IMR-90 (cell line): ENCODE measurements around the gene MAP2K5. TPM values are rescaled to one million over a fixed set of nuclear protein-coding genes. Genes with fewer than 3 reads are reported as not detected.

ENCODE experiments used
- ATAC-seq: fragments of 200-7000 bp; cut with Tn5 transposase; 2 replicates; pipeline ENCODE4 v1.9.1; 2020; ENCODE audit warnings: low read depth, mild to moderate bottlenecking, moderate library complexity
- BruUV-seq: library from RNA; stranded (reverse); fragments of 400-500 nt; replicated peaks from 2 replicates; lab custom pipeline; 2021; lab: Mats Ljungman, UMichigan
- CTCF ChIA-PET: fragments of 300-600 bp; formaldehyde crosslinking; extraction: SDS; loops from one replicate; lab custom pipeline; 2021; ENCODE audit warnings: antibody characterized with exemption; lab: Yijun Ruan, JAX
- POLR2A ChIA-PET: fragments of 300-600 bp; sonication (Branson Sonifier 250); formaldehyde crosslinking; loops from one replicate; lab custom pipeline; 2022; ENCODE audit warnings: antibody characterized with exemption; ENCODE audit not compliant: unreplicated experiment; lab: Charles Lee
- DNase-seq: peaks from one replicate; pipeline ENCODE4 v3.0.0; 2013
- H2AFZ ChIP-seq: replicated peaks from 2 replicates; pipeline ENCODE3; 2013; ENCODE audit warnings: low read length, mild to moderate bottlenecking; ENCODE audit not compliant: poor library complexity
- H2AK5ac ChIP-seq: 2 replicates; pipeline ENCODE4 v1.6.1; 2013; ENCODE audit warnings: low read depth, low read length, inconsistent platforms
- H2AK9ac ChIP-seq: replicated peaks from 2 replicates; pipeline ENCODE3; 2013; ENCODE audit warnings: mild to moderate bottlenecking, low read depth, low read length, moderate library complexity; ENCODE audit not compliant: poor library complexity
- H2BK120ac ChIP-seq: 2 replicates; pipeline ENCODE4 v1.6.1; 2013; ENCODE audit warnings: low read depth, low read length, inconsistent platforms
- H2BK15ac ChIP-seq: 3 replicates; pipeline ENCODE4 v1.6.1; 2013; ENCODE audit warnings: low read depth, low read length, inconsistent platforms
- H2BK20ac ChIP-seq: 2 replicates; pipeline ENCODE4 v1.6.1; 2013; ENCODE audit warnings: low read depth, mild to moderate bottlenecking, inconsistent platforms, low read length, moderate library complexity
- H2BK5ac ChIP-seq: 2 replicates; pipeline ENCODE4 v1.6.1; 2013; ENCODE audit warnings: mild to moderate bottlenecking, low read depth, low read length, inconsistent platforms; ENCODE audit not compliant: poor library complexity, severe bottlenecking
- H3K14ac ChIP-seq: replicated peaks from 2 replicates; pipeline ENCODE4 v1.6.1; 2013; ENCODE audit warnings: low read depth, low read length, inconsistent platforms
- H3K18ac ChIP-seq: 2 replicates; pipeline ENCODE4 v1.6.1; 2013; ENCODE audit warnings: low read depth, low read length, control low read depth
- H3K23ac ChIP-seq: 2 replicates; pipeline ENCODE4 v1.6.1; 2013; ENCODE audit warnings: low read depth, low read length, inconsistent platforms
- H3K27ac ChIP-seq: 2 replicates; pipeline ENCODE4 v1.5.1; 2013; ENCODE audit warnings: mild to moderate bottlenecking, control low read depth, low read length; ENCODE audit not compliant: insufficient read depth
- H3K27me3 ChIP-seq: 2 replicates; pipeline ENCODE4 v1.6.1; 2013; ENCODE audit warnings: low read length; ENCODE audit not compliant: control insufficient read depth, insufficient read depth
- H3K36me3 ChIP-seq: 2 replicates; pipeline ENCODE4 v1.6.1; 2013; ENCODE audit warnings: low read length, mixed read lengths; ENCODE audit not compliant: control insufficient read depth, insufficient read depth
- H3K4ac ChIP-seq: 2 replicates; pipeline ENCODE4 v1.6.1; 2013; ENCODE audit warnings: low read depth, low read length, inconsistent platforms
- H3K4me1 ChIP-seq: 2 replicates; pipeline ENCODE4 v1.6.1; 2013; ENCODE audit warnings: low read length, mixed read lengths; ENCODE audit not compliant: control insufficient read depth, insufficient read depth
- H3K4me2 ChIP-seq: 2 replicates; pipeline ENCODE4 v1.6.1; 2013; ENCODE audit warnings: low read depth, mild to moderate bottlenecking, control low read depth, low read length, moderate library complexity
- H3K4me3 ChIP-seq: 2 replicates; pipeline ENCODE4 v1.5.1; 2013; ENCODE audit warnings: low read depth, mild to moderate bottlenecking, control low read depth, low read length, moderate library complexity; ENCODE audit not compliant: insufficient read depth
- H3K56ac ChIP-seq: 2 replicates; pipeline ENCODE4 v1.6.1; 2013; ENCODE audit warnings: low read length, inconsistent platforms; ENCODE audit not compliant: insufficient read depth; ENCODE audit errors: extremely low read depth
- H3K79me1 ChIP-seq, 2 experiments: 2 replicates each; pipeline ENCODE4 v1.6.1; 2013; ENCODE audit warnings: low read length in 2 of 2, inconsistent platforms in 1 of 2, low read depth in 1 of 2
- H3K9ac ChIP-seq: 2 replicates; pipeline ENCODE4 v1.6.1; 2013; ENCODE audit warnings: low read depth, low read length, control low read depth
- H3K9me1 ChIP-seq: 2 replicates; pipeline ENCODE4 v1.6.1; 2013; ENCODE audit warnings: low read length, inconsistent platforms; ENCODE audit not compliant: insufficient read depth
- H3K9me3 ChIP-seq: 2 replicates; pipeline ENCODE4 v1.6.1; 2013; ENCODE audit warnings: low read length; ENCODE audit not compliant: control insufficient read depth, insufficient read depth
- H4K20me1 ChIP-seq: 2 replicates; pipeline ENCODE4 v1.6.1; 2013; ENCODE audit warnings: low read length, inconsistent platforms; ENCODE audit not compliant: insufficient read depth
- H4K5ac ChIP-seq: 2 replicates; pipeline ENCODE4 v1.6.1; 2013; ENCODE audit warnings: mild to moderate bottlenecking, low read depth, low read length, control low read depth
- H4K8ac ChIP-seq, 2 experiments: 2 replicates each; pipeline ENCODE4 v1.6.1; 2013; ENCODE audit warnings: low read depth in 2 of 2, low read length in 2 of 2, control low read depth in 1 of 2, inconsistent platforms in 1 of 2
- H4K91ac ChIP-seq: 2 replicates; pipeline ENCODE4 v1.6.1; 2013; ENCODE audit warnings: low read depth, low read length, inconsistent platforms; ENCODE audit not compliant: insufficient read depth
- MAFK ChIP-seq: IDR thresholded peaks from 2 replicates; pipeline ENCODE4 v1.6.1; 2012; ENCODE audit warnings: low read depth, low read length, improper control_type of control experiment
- POLR2A ChIP-seq: IDR thresholded peaks from 2 replicates; pipeline ENCODE4 v1.6.1; 2012; ENCODE audit warnings: mild to moderate bottlenecking, low read depth, low read length
- RAD21 ChIP-seq: IDR thresholded peaks from 2 replicates; pipeline ENCODE4 v1.6.1; 2012; ENCODE audit warnings: low read length, improper control_type of control experiment
- USF2 ChIP-seq: fragments of 150-350 bp; IDR thresholded peaks from 2 replicates; pipeline ENCODE4 v1.6.1; 2017; ENCODE audit warnings: mild to moderate bottlenecking, antibody characterized with exemption, low read length, low read depth
- WGBS, 2 experiments: methylation state at CpG; one replicate each; pipeline versions ENCODE4 v1.1.5 to v1.1.7; 2013; ENCODE audit warnings: missing lambda C conversion rate in 2 of 2; ENCODE audit not compliant: insufficient read length in 1 of 2; ENCODE audit errors: extremely low coverage in 2 of 2; 5-methylcytosine and 5-hydroxymethylcytosine counted together
- dilution Hi-C: fragments of 300-500 bp; cut with HindIII; formaldehyde crosslinking; loops from one replicate; pipeline ENCODE4 v1.14.3; 2018; ENCODE audit warnings: low sequenced_read_pairs; ENCODE audit not compliant: unreplicated experiment
- in situ Hi-C: fragments of 300-500 bp; cut with MboI; formaldehyde crosslinking; loops from 3 replicates; pipeline ENCODE4 v1.14.3; 2019; ENCODE audit warnings: low sequenced_read_pairs, inconsistent platforms, mixed read lengths
- intact Hi-C: fragments of 100-400 bp; cut with micrococcal nuclease; formaldehyde crosslinking; loops from 2 replicates; pipeline ENCODE4 v1.10.0; 2022
- polyA plus RNA-seq, 3 experiments: library from polyadenylated mRNA; depleted of rRNA; stranded (reverse); fragments of >200 nt; gene quantifications; 2 replicates each; pipeline ENCODE4 v1.2.3, GENCODE V29; 2012; ENCODE audit warnings: low replicate concordance in 1 of 3
- total RNA-seq: library from RNA; depleted of rRNA; stranded (reverse); fragments of >200 nt; gene quantifications from 2 replicates; pipeline ENCODE4 v1.2.3, GENCODE V29; 2012

The MAP2K5 gene
- total and polyA plus RNA-seq, 2 of the 4 experiments (the other 2 are of a cell fraction) = 1.6 to 6.1 TPM

- no peak overlapping the region for H3K4me3 ChIP-seq
- H3K27me3 ChIP-seq = no peaks in the 10 kb centered on the region
- H4K8ac ChIP-seq = no peak overlapping the region
- no peak overlapping the region for H3K56ac ChIP-seq
- H3K4me1 ChIP-seq = peaks cover 14% of the 10 kb centered on the region
- H3K36me3 ChIP-seq = peaks cover 16% of the 10 kb centered on the region
- H3K9ac ChIP-seq = no peak overlapping the region
- H4K91ac ChIP-seq = no peak overlapping the region
- no peak overlapping the region for H2AFZ ChIP-seq
- DNase-seq (no peak), ATAC-seq (peak; percentile 7; the same call in 1 of the 2 replicates)
- CTCF ChIA-PET = no interaction called here
- dilution Hi-C loops = no loop called here
- no peak overlapping the region for H3K4ac ChIP-seq
- POLR2A ChIA-PET = no interaction called here
- H4K5ac ChIP-seq = no peak overlapping the region
- no peaks in the 10 kb centered on the region for H3K9me3 ChIP-seq
- TF ChIP-seq MAFK (no peak), USF2 (no peak), POLR2A (no peak), RAD21 (no peak)
- H3K9me1 ChIP-seq = peaks cover 3% of the 10 kb centered on the region; the same call in 1 of the 2 replicates
- peaks cover 20 to 28% of the 10 kb centered on the region in 2 experiments for H3K79me1 ChIP-seq
- H3K18ac ChIP-seq = no peak overlapping the region
- in situ Hi-C loops = no loop called here
- BruUV-seq = no TSS peak
- no peak overlapping the region for H2BK120ac ChIP-seq
- H3K23ac ChIP-seq = no peak overlapping the region
- H2AK5ac ChIP-seq = no peak overlapping the region
- H3K4me2 ChIP-seq = peak overlapping the region; percentile 53
- intact Hi-C loops = no loop called here
- H4K20me1 ChIP-seq = peaks cover 7% of the 10 kb centered on the region; the same call in 1 of the 2 replicates
- no peak overlapping the region for H3K14ac ChIP-seq
- H3K27ac ChIP-seq = peak overlapping the region; percentile 42; the same call in 1 of the 2 replicates
- no CpG with 5 or more reads among the region's 3 CpGs for WGBS, 2 experiments
- H2BK15ac ChIP-seq = no peak overlapping the region
- no peak overlapping the region for H2AK9ac ChIP-seq
- no peak overlapping the region for H2BK20ac ChIP-seq
- H2BK5ac ChIP-seq = no peak overlapping the region
These were observed 5.3 kb downstream of the MAP2K5 start for GRCh38 chr15:67547836-67548235.
